Measurements from ENCODE around the gene LRRC8A. TPM values are rescaled to one million over a fixed set of nuclear protein-coding genes. Genes with fewer than 3 reads are reported as not detected.

The LRRC8A gene
- total RNA-seq, 1 donor: 62.2 TPM

- DNase-seq (ENCODE audit: low read depth): peak; percentile 54
- no peak overlapping the region for H3K4me3 ChIP-seq (ENCODE audit: low read depth, low read length)
- TF ChIP-seq, protein P1, sequence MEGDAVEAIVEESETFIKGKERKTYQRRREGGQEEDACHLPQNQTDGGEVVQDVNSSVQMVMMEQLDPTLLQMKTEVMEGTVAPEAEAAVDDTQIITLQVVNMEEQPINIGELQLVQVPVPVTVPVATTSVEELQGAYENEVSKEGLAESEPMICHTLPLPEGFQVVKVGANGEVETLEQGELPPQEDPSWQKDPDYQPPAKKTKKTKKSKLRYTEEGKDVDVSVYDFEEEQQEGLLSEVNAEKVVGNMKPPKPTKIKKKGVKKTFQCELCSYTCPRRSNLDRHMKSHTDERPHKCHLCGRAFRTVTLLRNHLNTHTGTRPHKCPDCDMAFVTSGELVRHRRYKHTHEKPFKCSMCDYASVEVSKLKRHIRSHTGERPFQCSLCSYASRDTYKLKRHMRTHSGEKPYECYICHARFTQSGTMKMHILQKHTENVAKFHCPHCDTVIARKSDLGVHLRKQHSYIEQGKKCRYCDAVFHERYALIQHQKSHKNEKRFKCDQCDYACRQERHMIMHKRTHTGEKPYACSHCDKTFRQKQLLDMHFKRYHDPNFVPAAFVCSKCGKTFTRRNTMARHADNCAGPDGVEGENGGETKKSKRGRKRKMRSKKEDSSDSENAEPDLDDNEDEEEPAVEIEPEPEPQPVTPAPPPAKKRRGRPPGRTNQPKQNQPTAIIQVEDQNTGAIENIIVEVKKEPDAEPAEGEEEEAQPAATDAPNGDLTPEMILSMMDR (IDR thresholded peaks at IDR 0.05; ENCODE audit: insufficient read depth, low read depth, low read length): peak; percentile 88
Measured at GRCh38 chr9:128927731-128928411, 45.9 kb downstream of the LRRC8A start.

- no peak for DNase-seq (ENCODE audit: low read depth)
- TF ChIP-seq, protein P1 (IDR thresholded peaks at IDR 0.05; ENCODE audit: insufficient read depth, low read depth, low read length): no peak
- no peak overlapping the region for H3K4me3 ChIP-seq (ENCODE audit: low read depth, low read length)
Measured at GRCh38 chr9:128928624-128929023, 46.7 kb downstream of the LRRC8A start.

DNA sequence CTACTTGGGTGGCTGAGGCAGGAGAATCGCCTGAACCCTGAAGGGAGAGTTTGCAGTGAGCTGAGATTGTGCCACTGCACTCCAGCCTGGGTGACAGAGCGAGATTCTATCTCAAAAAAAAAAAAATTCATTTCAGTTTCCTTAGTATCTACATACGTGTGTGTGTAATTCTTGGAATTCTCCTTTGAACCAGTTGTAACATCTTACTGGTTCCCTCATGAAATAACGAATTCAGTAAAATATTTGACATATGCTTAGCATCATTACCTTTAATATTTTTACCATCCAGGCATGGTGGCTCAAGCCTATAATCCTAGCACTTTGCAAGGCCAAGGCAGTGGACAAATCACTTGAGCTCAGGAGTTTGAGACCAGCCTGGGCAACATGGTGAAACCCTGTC is 47.6 kb downstream of the LRRC8A start:
- H3K4me3 ChIP-seq (ENCODE audit: low read depth, low read length): no peak overlapping the region
- DNase-seq (ENCODE audit: low read depth): no peak
- TF ChIP-seq, protein P1 (IDR thresholded peaks at IDR 0.05; ENCODE audit: insufficient read depth, low read depth, low read length): no peak

DNA sequence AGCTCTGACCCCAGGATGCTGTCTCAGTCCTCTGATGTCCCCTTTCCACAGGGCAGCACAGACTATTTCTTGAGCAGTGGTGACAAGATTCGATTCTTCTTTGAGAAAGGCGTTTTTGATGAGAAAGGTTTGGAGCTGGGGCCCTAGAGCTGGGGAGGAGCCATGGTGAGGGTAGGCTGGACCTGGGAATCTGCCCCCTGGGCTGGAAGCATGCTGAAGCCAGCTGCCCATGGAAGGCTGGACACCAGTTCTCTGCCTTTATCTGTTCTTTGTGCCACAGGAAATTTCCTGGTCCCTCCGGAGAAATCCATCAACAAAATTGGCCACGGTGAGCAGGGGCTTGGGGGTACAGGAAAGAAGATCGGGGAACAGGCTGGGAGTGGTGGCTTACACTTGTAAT is 51.8 kb downstream of the LRRC8A start:
- no peak overlapping the region for H3K4me3 ChIP-seq (ENCODE audit: low read depth, low read length)
- TF ChIP-seq, protein P1 (IDR thresholded peaks at IDR 0.05; ENCODE audit: insufficient read depth, low read depth, low read length): no peak
- DNase-seq (ENCODE audit: low read depth): no peak

GRCh38 chr9:128936171-128936865 is 54.4 kb downstream of the LRRC8A start:
- DNase-seq (ENCODE audit: low read depth): no peak
- no peak overlapping the region for H3K4me3 ChIP-seq (ENCODE audit: low read depth, low read length)
- TF ChIP-seq, protein P1 (IDR thresholded peaks at IDR 0.05; ENCODE audit: insufficient read depth, low read depth, low read length): no peak

- DNase-seq (ENCODE audit: low read depth): no peak
- H3K4me3 ChIP-seq (ENCODE audit: low read depth, low read length): no peak overlapping the region
- TF ChIP-seq, protein P1 (IDR thresholded peaks at IDR 0.05; ENCODE audit: insufficient read depth, low read depth, low read length): no peak
Measured at GRCh38 chr9:128937310-128938165, 55.6 kb downstream of the LRRC8A start.

Data from fibroblast of villous mesenchyme (primary cell).